ENCODE measurements around the gene ATXN1.

Gene ATXN1

GRCh38 chr6:16594849-16595248 is 166.4 kb downstream of the ATXN1 start:
- no peak for TF ChIP-seq CTCF (conservative IDR thresholded peaks at IDR 0.05; ENCODE audit: low read length)
- no peak for TF ChIP-seq EZH2phosphoT487 (IDR thresholded peaks at IDR 0.05; ENCODE audit: borderline replicate concordance)

DNA sequence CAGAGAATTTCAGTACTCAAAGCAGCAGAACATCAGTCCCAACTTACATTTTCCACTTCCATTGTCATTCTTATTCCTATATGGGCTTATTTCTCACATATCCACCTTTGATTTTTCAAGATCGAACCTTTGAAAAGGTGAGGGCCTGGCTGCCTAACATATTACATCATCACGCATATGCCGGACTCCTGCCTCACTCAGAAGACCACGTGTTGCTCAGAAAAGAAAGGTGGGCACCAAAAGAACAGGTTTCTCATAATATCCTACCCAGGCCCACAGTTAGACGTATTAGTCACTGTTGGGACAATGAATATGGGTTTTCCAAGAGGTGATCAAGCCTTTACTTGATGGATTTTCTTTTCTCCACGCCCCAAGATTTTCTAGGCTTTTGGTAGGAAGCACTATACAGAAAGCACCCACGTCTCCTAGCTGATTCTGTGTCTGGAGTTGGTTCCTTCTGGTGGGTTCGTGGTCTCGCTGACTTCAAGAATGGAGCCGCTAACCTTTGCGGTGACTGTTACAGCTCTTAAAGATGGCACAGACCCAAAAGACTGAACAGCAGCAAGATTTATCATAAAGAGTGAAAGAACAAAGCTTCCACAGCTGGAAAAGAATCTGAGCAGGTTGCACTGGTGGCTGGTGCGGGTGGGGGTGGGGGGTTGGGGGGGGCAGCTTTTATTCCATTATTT is 168.9 kb downstream of the ATXN1 start:
- Histone ChIP-seq H3K4me2 (ENCODE audit: low read depth, low read length, poor library complexity, severe bottlenecking) (no peak overlapping the region), H3K4me1 (ENCODE audit: insufficient read depth, low read length, poor library complexity, severe bottlenecking) (peaks cover 9% of the 10 kb centered on the region), H3K79me2 (ENCODE audit: insufficient read depth, low read length) (no peaks in the 10 kb centered on the region), H3K27me3 (ENCODE audit: insufficient read depth, low read length, poor library complexity, severe bottlenecking) (no peaks in the 10 kb centered on the region), H3K4me3 (ENCODE audit: low read length, poor library complexity, severe bottlenecking) (no peak overlapping the region), H3F3A (ENCODE audit: low read depth) (no peaks in the 10 kb centered on the region), H2AFZ (ENCODE audit: low read length) (no peak overlapping the region), H3K9me3 (ENCODE audit: insufficient read depth, low read depth, low read length) (0 out of 2 replicates have a peak, but pooled peaks cover 3% of the 10 kb centered on the region), H3K9me2 (replicated peaks; ENCODE audit: low read depth, low read length) (no peaks in the 10 kb centered on the region), H4K20me1 (ENCODE audit: insufficient read depth, low read length, poor library complexity, severe bottlenecking) (no peaks in the 10 kb centered on the region), H3K36me3 (ENCODE audit: insufficient read depth, low read length) (no peaks in the 10 kb centered on the region), H3K9ac (ENCODE audit: low read depth, low read length, poor library complexity, severe bottlenecking) (no peak overlapping the region)
- TF ChIP-seq EZH2phosphoT487 (IDR thresholded peaks at IDR 0.05; ENCODE audit: borderline replicate concordance) (no peak), CTCF (conservative IDR thresholded peaks at IDR 0.05; ENCODE audit: low read length) (no peak)

More at GRCh38 chr6:16594849-16595248, 166.4 kb downstream of the ATXN1 start:
- Histone ChIP-seq H3K9me3 (ENCODE audit: insufficient read depth, low read depth, low read length) (0 out of 2 replicates have a peak, but pooled peaks cover 3% of the 10 kb centered on the region), H3K36me3 (ENCODE audit: insufficient read depth, low read length) (no peaks in the 10 kb centered on the region), H3K9me2 (replicated peaks; ENCODE audit: low read depth, low read length) (no peaks in the 10 kb centered on the region), H3K4me1 (ENCODE audit: insufficient read depth, low read length, poor library complexity, severe bottlenecking) (peaks cover 12% of the 10 kb centered on the region), H3K9ac (ENCODE audit: low read depth, low read length, poor library complexity, severe bottlenecking) (no peak overlapping the region), H2AFZ (ENCODE audit: low read length) (no peak overlapping the region), H3K79me2 (ENCODE audit: insufficient read depth, low read length) (no peaks in the 10 kb centered on the region; the same call in 1 of the 2 replicates), H3F3A (ENCODE audit: low read depth) (no peaks in the 10 kb centered on the region), H3K4me2 (ENCODE audit: low read depth, low read length, poor library complexity, severe bottlenecking) (no peak overlapping the region), H3K4me3 (ENCODE audit: low read length, poor library complexity, severe bottlenecking) (no peak overlapping the region), H3K27me3 (ENCODE audit: insufficient read depth, low read length, poor library complexity, severe bottlenecking) (no peaks in the 10 kb centered on the region), H4K20me1 (ENCODE audit: insufficient read depth, low read length, poor library complexity, severe bottlenecking) (peaks cover 5% of the 10 kb centered on the region)

DNA sequence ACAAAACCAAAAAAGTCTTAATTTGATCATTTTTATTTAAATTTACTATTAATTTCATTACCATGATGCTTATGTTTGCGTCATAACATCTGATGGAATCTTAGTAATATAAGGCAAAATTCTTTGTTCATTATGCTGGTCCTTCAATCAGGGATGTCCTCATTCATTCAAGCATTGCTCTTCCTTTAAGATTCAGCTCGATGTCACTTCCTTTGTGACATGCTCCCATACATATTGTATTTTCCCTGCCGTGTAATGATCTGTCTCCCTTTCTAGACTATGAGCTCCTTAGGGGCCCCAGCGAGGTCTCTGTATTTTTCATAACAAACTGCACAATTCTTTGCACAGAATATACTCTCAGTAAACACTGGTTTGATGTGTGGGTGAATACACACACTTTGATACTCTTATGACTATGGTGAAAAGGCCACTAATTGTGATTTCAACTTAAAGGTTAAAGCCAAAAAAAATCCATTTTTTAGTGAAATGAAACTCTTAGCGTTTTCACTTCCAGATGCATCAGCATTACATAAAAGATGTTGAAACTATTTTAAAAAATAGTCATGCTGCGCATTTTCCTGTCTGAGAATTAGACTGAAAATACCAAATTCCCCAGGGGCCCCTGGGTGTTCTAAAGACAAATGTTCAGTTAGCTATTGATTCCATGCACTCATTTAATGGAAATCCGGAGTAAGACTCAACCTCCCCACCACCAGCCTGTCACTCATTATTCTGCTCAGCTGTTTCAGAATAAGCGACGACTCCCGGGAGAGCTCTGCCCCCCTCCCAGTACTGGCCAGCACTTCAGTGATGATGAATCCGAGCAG is 169.7 kb downstream of the ATXN1 start:
- Histone ChIP-seq H3K9ac (ENCODE audit: low read depth, low read length, poor library complexity, severe bottlenecking) (no peak overlapping the region), H3K27me3 (ENCODE audit: insufficient read depth, low read length, poor library complexity, severe bottlenecking) (no peaks in the 10 kb centered on the region), H3K4me1 (ENCODE audit: insufficient read depth, low read length, poor library complexity, severe bottlenecking) (peaks cover 9% of the 10 kb centered on the region), H3K4me3 (ENCODE audit: low read length, poor library complexity, severe bottlenecking) (no peak overlapping the region), H3K9me2 (replicated peaks; ENCODE audit: low read depth, low read length) (no peaks in the 10 kb centered on the region), H3K79me2 (ENCODE audit: insufficient read depth, low read length) (no peaks in the 10 kb centered on the region), H4K20me1 (ENCODE audit: insufficient read depth, low read length, poor library complexity, severe bottlenecking) (no peaks in the 10 kb centered on the region), H2AFZ (ENCODE audit: low read length) (no peak overlapping the region), H3F3A (ENCODE audit: low read depth) (no peaks in the 10 kb centered on the region), H3K9me3 (ENCODE audit: insufficient read depth, low read depth, low read length) (0 out of 2 replicates have a peak, but pooled peaks cover 3% of the 10 kb centered on the region), H3K4me2 (ENCODE audit: low read depth, low read length, poor library complexity, severe bottlenecking) (no peak overlapping the region), H3K36me3 (ENCODE audit: insufficient read depth, low read length) (no peaks in the 10 kb centered on the region)
- no peak for TF ChIP-seq EZH2phosphoT487 (IDR thresholded peaks at IDR 0.05; ENCODE audit: borderline replicate concordance)
- no peak for TF ChIP-seq CTCF (conservative IDR thresholded peaks at IDR 0.05; ENCODE audit: low read length)

Measured in Loucy (cell line).